Stimulated activated CD4-positive, alpha-beta T cell treated with anti-CD3 and anti-CD28 coated beads, Interleukin-15, amount 100 ng/mL, for 24 hours (primary cell): ENCODE results near the gene PAM.

Experiments
- DNase-seq: peaks from one replicate; pipeline ENCODE4 v3.0.0-alpha.2; 2020

PAM gene

DNA sequence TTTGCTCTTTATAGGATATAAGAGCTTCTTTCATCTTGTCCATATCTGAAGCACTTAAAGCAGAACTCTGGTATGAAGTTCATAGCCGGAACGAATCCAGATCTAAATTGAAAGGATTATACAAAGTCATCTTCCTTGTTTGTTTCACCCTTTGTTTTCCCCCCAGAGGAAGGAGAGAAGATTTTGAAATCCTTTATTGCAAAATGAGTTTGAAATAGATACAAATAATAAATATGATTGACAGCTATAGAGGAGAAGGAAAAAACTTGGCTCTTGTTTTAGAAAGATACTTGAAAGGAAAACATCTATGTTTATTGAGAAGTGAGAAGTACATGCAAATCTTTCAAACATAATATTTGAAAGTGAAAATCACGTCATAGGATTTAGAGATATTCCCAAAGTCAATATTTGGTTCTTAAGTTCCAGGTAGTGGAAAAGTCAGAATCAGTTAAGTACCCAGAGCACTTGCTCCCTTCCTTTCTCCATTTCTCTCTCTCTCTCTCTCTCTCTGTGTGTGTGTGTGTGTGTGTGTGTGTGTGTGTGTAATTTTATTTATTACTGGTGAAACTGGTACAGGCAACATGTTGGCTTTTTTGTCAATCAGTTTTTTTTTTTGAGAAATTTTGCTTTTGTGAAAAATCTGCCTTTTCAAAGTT lies 27.2 kb downstream of the PAM start:
- DNase-seq: no peak

GRCh38 chr5:102787134-102787533 lies 32.0 kb downstream of the PAM start:
- no peak for DNase-seq

DNA sequence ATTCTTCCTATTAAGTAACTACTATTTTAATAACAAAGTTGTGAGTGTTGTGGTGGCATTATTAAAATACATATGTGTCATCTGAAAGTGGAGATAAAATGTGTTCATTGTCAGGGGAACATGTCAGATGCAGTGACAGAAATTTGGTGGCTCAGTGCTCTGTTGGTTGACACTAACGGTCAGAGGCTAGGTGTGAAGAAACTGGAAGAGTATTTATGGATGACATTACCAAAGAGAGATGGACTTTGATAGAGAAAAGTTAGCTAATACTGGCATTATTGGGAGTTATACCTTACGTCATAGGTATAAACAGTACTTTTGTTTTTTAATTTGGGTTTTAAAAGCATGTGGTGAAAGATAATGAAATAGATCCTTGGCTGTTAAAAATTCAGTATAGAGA lies 33.7 kb downstream of the PAM start:
- DNase-seq: no peak

DNA sequence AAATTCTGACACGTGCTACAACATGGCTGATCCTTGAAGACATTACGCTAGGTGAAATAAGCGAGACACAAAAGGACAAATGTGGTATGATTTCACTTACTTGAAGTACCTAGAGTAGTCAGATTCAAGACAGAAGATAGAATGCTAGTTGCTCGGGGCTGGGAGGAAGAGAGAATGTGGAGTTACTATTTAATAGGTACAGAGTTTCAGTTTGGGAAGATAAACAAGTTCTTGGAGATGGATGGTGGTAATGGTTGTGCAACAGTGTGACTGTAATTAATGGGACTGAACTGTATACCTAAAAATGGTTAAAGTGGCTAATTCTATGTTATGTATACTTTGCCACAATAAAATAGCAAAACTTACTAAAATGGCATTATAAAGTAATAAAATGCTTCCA lies 34.4 kb downstream of the PAM start:
- no peak for DNase-seq

- no peak for DNase-seq
Measured at GRCh38 chr5:102790748-102791147, 35.6 kb downstream of the PAM start.

- DNase-seq: no peak
Measured at GRCh38 chr5:102792705-102793104, 37.6 kb downstream of the PAM start.

GRCh38 chr5:102794047-102794446 lies 38.9 kb downstream of the PAM start:
- no peak for DNase-seq

DNA sequence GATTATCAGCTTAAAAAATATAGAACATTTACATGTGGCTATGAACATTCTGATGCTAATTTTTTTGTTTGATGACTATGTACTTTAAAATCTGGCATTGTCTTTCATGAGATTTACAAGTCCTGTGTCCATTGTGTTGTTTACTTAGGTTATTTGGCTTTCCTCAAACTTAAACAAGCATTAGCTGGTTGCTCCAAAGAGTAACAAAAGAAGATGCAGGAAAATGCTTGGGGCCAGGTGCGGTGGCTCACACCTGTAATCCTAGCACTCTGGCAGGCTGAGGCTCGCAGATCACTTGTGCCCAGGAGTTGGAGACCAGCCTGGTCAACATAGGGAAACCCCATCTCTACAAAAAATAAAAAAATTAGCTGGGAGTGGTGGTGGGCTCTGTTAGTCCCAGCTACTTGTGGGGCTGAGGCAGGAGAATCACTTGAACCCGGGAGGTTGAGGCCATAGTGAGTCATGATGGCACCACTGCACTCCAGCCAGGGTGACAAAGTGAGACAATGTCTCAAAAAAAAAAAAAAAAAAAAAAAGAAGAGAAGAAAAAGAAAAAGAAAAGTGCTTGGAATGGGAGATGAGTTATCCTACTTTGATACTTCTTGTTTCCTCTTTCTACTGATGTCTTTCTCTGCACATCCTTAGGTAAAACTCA lies 39.7 kb downstream of the PAM start:
- no peak for DNase-seq

DNA sequence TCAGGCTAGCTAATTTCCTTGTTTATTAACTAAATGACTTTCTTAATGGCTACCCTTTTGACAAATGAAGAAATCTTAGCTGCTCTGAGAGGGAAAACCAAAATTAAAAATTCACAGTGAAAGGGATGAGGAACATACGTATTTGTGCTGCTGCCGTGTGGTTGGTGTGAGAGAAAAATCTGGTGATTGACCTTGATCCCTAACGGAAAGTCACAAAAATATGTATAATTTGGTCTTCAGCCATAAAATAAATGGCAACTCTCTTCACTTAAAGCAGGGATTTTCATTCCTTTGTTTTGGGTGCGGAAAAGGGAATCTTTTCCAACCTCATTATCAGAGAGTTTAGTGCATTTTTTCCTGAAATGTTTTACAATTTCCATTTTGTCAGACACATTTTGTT lies 40.4 kb downstream of the PAM start:
- DNase-seq: no peak

DNA sequence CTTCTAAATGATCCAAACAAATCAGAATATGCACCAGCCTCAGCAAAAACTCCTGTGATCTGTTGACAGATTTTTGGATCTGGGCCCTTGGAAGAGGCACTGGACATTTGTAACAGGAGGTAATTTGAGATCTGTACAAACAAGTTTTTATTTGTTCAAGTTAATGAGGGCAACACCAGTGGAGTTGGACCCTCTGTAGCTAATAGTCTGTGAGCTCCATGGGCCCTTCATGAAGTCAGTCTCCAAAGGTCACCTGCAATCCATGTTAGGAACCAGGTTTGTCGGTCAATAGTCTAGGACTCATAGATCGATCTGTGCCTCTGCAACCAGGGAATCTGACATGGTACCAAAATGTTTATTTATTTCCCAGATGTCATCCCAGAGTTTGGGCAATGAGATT lies 40.9 kb downstream of the PAM start:
- no peak for DNase-seq

DNA sequence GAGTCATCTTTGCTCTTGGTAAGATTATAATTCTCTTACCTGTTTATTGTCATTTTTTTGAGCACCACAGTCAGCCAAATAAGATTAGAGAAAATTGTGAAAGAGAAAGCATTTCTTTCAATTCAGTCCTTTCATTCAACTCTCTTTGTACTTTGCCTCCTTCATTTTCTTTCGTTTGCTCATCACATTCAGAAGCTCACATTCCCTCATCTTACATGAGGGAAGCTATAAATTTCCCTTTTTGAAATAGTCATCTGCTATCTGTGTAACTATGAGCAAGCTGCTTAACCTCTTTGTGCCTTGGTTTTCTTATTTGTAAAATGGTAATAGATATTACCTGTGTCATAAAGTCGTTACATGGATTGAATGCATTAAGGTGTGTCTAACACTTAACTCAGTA lies 41.4 kb downstream of the PAM start:
- no peak for DNase-seq

GRCh38 chr5:102797322-102797884 lies 42.3 kb downstream of the PAM start:
- DNase-seq: no peak

- no peak for DNase-seq
Measured at GRCh38 chr5:102798104-102798785, 43.1 kb downstream of the PAM start.

DNA sequence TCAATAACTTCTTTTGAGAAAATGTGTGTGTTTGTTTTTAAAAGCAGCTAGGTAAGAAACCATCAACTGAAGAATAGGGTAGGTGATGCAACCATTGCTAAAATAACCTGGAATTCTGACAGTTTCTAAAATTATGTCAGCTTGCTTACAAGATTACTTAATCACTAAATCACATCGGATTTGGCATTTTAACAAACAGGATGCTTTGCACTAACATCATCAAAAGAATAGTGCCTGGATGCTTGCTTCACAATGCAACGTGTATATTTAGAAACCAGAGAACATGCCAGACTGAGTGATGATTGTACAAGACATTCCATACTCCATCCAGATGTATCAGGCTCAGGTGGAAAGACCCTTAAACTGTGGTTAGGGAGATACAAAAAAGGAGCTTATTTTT lies 43.9 kb downstream of the PAM start:
- no peak for DNase-seq

DNA sequence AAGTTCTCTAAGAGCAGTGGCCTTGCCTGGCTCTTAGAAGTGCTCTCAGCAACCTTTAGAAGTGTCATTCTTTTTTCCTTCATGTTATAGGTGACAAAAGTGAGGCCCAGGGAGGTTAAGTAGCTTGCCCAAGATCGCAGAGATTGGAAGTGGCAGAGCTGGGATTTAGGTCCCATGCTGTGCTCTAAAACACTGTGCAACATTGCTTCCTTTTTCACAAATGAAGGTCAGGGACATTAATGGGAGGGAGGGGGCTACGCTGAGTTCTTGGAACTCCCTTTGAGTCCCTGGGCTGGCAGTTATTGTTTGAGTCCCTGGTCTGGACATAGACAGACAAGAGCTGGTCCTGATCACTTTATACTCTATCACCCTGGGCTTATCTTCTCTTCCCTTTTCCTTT lies 45.3 kb downstream of the PAM start:
- no peak for DNase-seq

DNA sequence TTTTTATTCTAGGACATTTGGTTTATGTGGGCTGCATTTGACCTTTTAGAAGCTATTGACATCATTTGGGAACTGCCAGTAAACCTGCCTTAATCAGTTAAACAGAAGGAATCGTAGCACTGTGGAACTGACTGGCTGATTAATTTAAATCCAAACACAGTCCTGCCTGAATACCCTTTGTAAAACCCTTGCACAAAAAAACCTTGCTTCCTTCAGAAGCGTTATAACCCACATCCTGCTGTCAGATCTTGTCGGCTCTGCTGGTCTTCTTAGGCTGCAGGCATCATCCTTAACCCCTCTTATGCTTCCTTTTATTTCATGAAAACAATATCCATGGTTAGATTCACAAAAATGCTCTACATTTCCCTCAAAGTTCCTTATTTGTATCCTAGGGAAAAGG lies 46.3 kb downstream of the PAM start:
- DNase-seq: no peak

DNA sequence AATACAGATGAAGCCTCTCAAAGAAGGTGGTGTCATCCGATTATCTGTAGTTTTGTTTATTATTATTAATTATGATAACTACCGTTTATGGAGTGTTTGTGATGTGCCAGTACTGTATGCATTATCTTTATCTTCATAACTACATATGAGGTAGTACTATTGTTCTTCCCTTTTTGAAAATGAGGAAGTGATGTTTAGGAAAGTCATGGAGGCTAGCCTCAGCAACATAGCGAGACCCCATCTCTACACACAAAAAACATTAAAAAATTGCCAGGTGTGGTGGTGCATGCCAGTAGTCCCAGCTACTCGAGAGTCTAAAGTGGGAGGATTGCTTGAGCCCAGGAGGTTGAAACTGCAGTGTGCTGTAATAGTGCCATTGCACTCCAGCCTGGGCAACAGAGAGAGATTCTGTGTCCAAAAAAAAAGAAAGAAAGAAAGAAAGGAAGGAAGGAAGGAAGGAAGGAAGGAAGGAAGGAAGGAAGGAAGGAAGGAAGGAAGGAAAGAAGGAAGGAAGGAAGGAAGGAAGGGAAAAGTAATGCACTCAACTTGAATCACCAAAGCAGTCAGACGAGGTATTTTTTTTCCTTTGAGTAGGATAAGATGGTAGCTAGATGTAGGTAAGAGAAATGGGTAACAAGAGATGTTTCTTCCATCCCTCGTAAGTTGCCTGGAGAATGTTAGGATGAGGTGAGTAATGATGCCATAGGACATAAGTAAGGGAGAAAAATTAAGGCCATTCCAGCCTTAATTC lies 47.8 kb downstream of the PAM start:
- DNase-seq: no peak

DNA sequence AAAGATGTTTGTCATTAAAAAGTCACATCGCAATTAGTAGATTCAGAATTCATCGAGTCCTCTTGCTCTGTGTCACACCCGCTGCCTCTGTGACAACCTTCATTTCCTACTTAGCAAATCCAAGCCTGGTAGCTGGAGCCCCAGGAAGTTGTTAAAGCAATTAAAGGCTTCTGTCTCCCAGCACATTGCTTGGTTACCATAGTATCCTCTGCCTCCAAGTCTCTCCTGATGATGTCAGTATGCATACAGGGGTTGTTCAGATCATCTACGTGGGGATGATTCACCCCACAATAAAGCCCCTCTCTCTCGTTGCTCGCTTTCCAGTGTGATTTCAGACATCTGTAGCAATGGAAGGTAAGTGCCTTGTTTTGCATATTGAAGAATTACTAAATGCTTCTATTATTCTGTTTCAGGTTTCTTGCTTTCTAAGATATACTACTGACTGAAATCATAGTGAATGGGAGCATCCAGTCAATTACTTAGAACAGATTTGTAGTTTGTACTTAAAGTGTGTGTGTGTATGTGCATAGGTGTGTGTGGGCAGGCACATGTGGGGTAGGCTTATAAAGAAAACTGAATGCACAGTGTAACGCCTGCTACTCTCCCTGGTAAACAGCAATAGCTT lies 52.9 kb downstream of the PAM start:
- no peak for DNase-seq

DNA sequence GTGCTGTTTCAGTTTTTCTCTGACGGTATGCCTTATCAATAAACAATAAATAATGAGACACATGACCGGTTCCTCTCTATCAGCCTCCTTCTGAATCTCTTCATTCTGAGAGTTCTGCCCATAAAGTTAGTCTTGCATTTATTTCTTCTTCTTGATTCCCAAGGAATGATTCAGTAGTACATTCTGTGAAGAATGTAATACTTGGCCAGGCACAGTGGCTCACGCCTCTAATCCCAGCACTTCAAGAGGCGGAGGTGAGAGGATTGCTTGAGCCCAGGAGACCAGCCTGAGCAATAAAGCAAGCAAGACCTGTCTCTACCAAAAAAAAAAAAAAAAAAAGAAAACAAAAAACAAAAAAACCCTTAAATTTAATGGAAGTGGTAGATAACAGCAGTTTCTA lies 53.9 kb downstream of the PAM start:
- DNase-seq: no peak

DNA sequence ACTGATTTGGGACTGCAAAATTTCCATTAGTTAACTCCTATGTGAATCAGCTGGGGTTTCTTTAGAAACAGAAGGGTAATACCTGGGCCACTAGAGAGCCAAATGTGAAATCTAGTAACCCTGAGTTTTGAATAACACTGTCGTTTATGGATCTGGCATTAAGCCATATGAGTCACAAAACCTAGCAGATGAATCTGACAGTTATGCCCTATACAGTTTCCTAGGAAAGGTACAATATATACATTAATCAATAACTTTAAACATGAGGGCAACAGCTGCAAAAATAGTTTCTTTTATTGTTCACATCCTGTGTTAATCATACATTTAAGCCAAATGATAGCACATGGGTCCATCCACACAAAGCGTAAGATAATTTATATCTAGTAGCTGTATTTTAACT lies 56.9 kb downstream of the PAM start:
- DNase-seq: no peak

DNA sequence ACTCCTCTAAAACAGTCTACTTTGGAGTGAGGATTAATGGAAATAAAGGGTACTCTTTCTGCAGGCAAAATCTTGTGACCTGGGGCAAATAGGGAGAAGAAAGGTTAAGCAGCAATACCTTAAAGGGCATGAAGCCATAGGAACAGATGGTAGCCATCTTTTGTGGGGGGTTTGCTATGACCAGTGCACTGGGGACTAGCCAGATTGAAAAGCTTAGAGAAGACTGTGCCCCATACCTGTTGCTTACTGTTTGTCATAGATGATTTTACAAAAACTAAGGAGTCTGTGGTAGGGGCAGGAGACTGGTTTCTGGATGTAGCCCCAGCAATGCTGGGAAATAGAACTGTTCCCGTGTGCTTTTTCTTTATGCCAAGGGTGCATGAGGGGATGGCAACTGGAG lies 58.6 kb downstream of the PAM start:
- DNase-seq: no peak

DNA sequence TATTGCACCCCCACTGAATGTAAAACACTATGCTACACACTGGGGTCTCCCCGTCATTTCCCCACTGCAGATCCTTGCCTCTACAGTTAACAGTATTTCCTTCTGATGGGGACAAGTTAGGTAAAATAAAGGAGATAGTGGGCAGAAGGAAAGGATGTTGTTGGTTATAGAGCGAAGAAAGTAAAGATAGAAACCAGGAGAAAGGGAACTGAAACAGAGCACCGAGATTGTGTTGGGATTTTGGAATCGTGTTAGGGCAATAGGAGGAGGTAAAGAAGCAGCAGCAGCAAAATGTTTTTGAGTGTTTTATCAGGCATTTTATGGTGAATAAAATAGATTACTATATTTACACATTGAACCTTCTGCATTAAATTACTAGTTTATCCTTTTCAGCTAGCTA lies 60.0 kb downstream of the PAM start:
- DNase-seq: no peak
